ENCODE data around the gene AGR3.

The AGR3 gene

GRCh38 chr7:16816824-16817223 is 65.0 kb downstream of the AGR3 start:
- Histone ChIP-seq H3K9me3 (ENCODE audit: control insufficient read depth, low read length) (no peaks in the 10 kb centered on the region), H3K4me3 (ENCODE audit: low read length) (no peak overlapping the region), H3K9ac (ENCODE audit: low read length) (no peak overlapping the region), H3K27me3 (ENCODE audit: control insufficient read depth, insufficient read depth, low read length) (no peaks in the 10 kb centered on the region), H3K36me3 (ENCODE audit: control insufficient read depth, insufficient read depth, low read length) (no peaks in the 10 kb centered on the region), H3K4me1 (ENCODE audit: control insufficient read depth, insufficient read depth, low read length) (peaks cover 69% of the 10 kb centered on the region)

- Histone ChIP-seq H3K27me3 (ENCODE audit: control insufficient read depth, insufficient read depth, low read length) (no peaks in the 10 kb centered on the region), H3K36me3 (ENCODE audit: control insufficient read depth, insufficient read depth, low read length) (no peaks in the 10 kb centered on the region), H3K9ac (ENCODE audit: low read length) (peak overlapping the region; percentile 32), H3K4me3 (ENCODE audit: low read length) (no peak overlapping the region), H3K9me3 (ENCODE audit: control insufficient read depth, low read length) (no peaks in the 10 kb centered on the region), H3K4me1 (ENCODE audit: control insufficient read depth, insufficient read depth, low read length) (peaks cover 70% of the 10 kb centered on the region)
These were observed 66.8 kb downstream of the AGR3 start for GRCh38 chr7:16815001-16815400.

GRCh38 chr7:16813232-16813616 is 68.6 kb downstream of the AGR3 start:
- no peaks in the 10 kb centered on the region for H3K27me3 ChIP-seq (ENCODE audit: control insufficient read depth, insufficient read depth, low read length)
- no peaks in the 10 kb centered on the region for H3K9me3 ChIP-seq (ENCODE audit: control insufficient read depth, low read length)
- H3K36me3 ChIP-seq (ENCODE audit: control insufficient read depth, insufficient read depth, low read length), result no peaks in the 10 kb centered on the region
- no peak overlapping the region for H3K4me3 ChIP-seq (ENCODE audit: low read length)
- peaks cover 82% of the 10 kb centered on the region for H3K4me1 ChIP-seq (ENCODE audit: control insufficient read depth, insufficient read depth, low read length)
- peak overlapping the region; percentile 63 for H3K9ac ChIP-seq (ENCODE audit: low read length)

- H3K4me1 ChIP-seq (ENCODE audit: control insufficient read depth, insufficient read depth, low read length), result peaks cover 77% of the 10 kb centered on the region
- no peak overlapping the region for H3K4me3 ChIP-seq (ENCODE audit: low read length)
- no peaks in the 10 kb centered on the region for H3K9me3 ChIP-seq (ENCODE audit: control insufficient read depth, low read length)
- H3K27me3 ChIP-seq (ENCODE audit: control insufficient read depth, insufficient read depth, low read length), result no peaks in the 10 kb centered on the region
- peak overlapping the region; percentile 63 for H3K9ac ChIP-seq (ENCODE audit: low read length)
- H3K36me3 ChIP-seq (ENCODE audit: control insufficient read depth, insufficient read depth, low read length), result no peaks in the 10 kb centered on the region
These were observed 69.1 kb downstream of the AGR3 start for GRCh38 chr7:16812542-16813231.

GRCh38 chr7:16811551-16811950 is 70.2 kb downstream of the AGR3 start:
- H3K9me3 ChIP-seq (ENCODE audit: control insufficient read depth, low read length), result no peaks in the 10 kb centered on the region
- H3K36me3 ChIP-seq (ENCODE audit: control insufficient read depth, insufficient read depth, low read length), result no peaks in the 10 kb centered on the region
- H3K4me1 ChIP-seq (ENCODE audit: control insufficient read depth, insufficient read depth, low read length), result peaks cover 69% of the 10 kb centered on the region
- peak overlapping the region; percentile 63 for H3K9ac ChIP-seq (ENCODE audit: low read length)
- no peaks in the 10 kb centered on the region for H3K27me3 ChIP-seq (ENCODE audit: control insufficient read depth, insufficient read depth, low read length)
- H3K4me3 ChIP-seq (ENCODE audit: low read length), result no peak overlapping the region

GRCh38 chr7:16810573-16810972 is 71.2 kb downstream of the AGR3 start:
- Histone ChIP-seq H3K4me1 (ENCODE audit: control insufficient read depth, insufficient read depth, low read length) (peaks cover 68% of the 10 kb centered on the region), H3K27me3 (ENCODE audit: control insufficient read depth, insufficient read depth, low read length) (no peaks in the 10 kb centered on the region), H3K4me3 (ENCODE audit: low read length) (no peak overlapping the region), H3K9me3 (ENCODE audit: control insufficient read depth, low read length) (no peaks in the 10 kb centered on the region), H3K36me3 (ENCODE audit: control insufficient read depth, insufficient read depth, low read length) (no peaks in the 10 kb centered on the region), H3K9ac (ENCODE audit: low read length) (no peak overlapping the region)

GRCh38 chr7:16810112-16810511 is 71.7 kb downstream of the AGR3 start:
- Histone ChIP-seq H3K27me3 (ENCODE audit: control insufficient read depth, insufficient read depth, low read length) (no peaks in the 10 kb centered on the region), H3K36me3 (ENCODE audit: control insufficient read depth, insufficient read depth, low read length) (no peaks in the 10 kb centered on the region), H3K9ac (ENCODE audit: low read length) (no peak overlapping the region), H3K4me1 (ENCODE audit: control insufficient read depth, insufficient read depth, low read length) (peaks cover 63% of the 10 kb centered on the region), H3K9me3 (ENCODE audit: control insufficient read depth, low read length) (no peaks in the 10 kb centered on the region), H3K4me3 (ENCODE audit: low read length) (no peak overlapping the region)
